HCT116 (cell line): ENCODE results near the gene PARVA.

ENCODE experiments used
- CBX3 ChIP-seq: IDR thresholded peaks from 2 replicates; pipeline ENCODE4 v1.6.1; 2012; ENCODE audit warnings: low read depth
- EGR1 ChIP-seq: IDR thresholded peaks from 2 replicates; pipeline ENCODE4 v1.6.1; 2012; ENCODE audit warnings: low read depth
- ELF1 ChIP-seq: IDR thresholded peaks from 2 replicates; pipeline ENCODE4 v1.6.1; 2012; ENCODE audit warnings: low read depth, borderline replicate concordance
- EZH2 ChIP-seq: fragments of 200-600 bp; sonication (generic); IDR thresholded peaks from 2 replicates; pipeline ENCODE4 v1.6.1; 2017; ENCODE audit warnings: antibody characterized with exemption, mixed run types
- EZH2phosphoT487 ChIP-seq: fragments of 200-600 bp; IDR thresholded peaks from 2 replicates; pipeline ENCODE4 v1.6.1; 2018; ENCODE audit warnings: antibody characterized with exemption, borderline replicate concordance
- POLR2A ChIP-seq: IDR thresholded peaks from 2 replicates; pipeline ENCODE4 v1.7.0; 2011; ENCODE audit warnings: borderline replicate concordance; ENCODE audit not compliant: insufficient read depth, insufficient read length; ENCODE audit errors: extremely low read depth
- POLR2AphosphoS5 ChIP-seq: IDR thresholded peaks from 2 replicates; pipeline ENCODE4 v1.6.1; 2011; ENCODE audit warnings: mild to moderate bottlenecking, low read depth, low read length, moderate library complexity
- RAD21 ChIP-seq: IDR thresholded peaks from 2 replicates; pipeline ENCODE4 v1.6.1; 2012; ENCODE audit warnings: low read depth, mild to moderate bottlenecking
- SP1 ChIP-seq: IDR thresholded peaks from 2 replicates; pipeline ENCODE4 v1.6.1; 2012; ENCODE audit warnings: low read depth
- YY1 ChIP-seq: IDR thresholded peaks from 2 replicates; pipeline ENCODE4 v1.6.1; 2011; ENCODE audit warnings: low read length, low read depth, moderate library complexity, mild to moderate bottlenecking; ENCODE audit not compliant: insufficient replicate concordance; ENCODE audit errors: extremely low read depth
- ZNF274 ChIP-seq: fragments of 200-500 bp; sonication (Bioruptor generic); IDR thresholded peaks from 2 replicates; pipeline ENCODE4 v1.6.1; 2014; ENCODE audit warnings: mild to moderate bottlenecking, low read depth, low read length, inconsistent platforms
- TF ChIP-seq, protein P1 (sequence below), 3 experiments: fragments of 200-600 bp in 1 of 3; sonication (generic) in 1 of 3; IDR thresholded peaks in 2 of 3; conservative IDR thresholded peaks in 1 of 3; 2 replicates each; pipeline ENCODE4 v1.5.1; 2012 to 2017; ENCODE audit warnings: low read depth in 2 of 3, low read length in 2 of 3, antibody characterized with exemption in 1 of 3, borderline replicate concordance in 1 of 3, control low read depth in 1 of 3, mild to moderate bottlenecking in 1 of 3, mixed read lengths in 1 of 3, mixed run types in 1 of 3, moderate library complexity in 1 of 3; ENCODE audit not compliant: insufficient read depth in 1 of 3
- TF ChIP-seq, protein P2 (sequence below): IDR thresholded peaks from 2 replicates; pipeline ENCODE4 v1.6.1; 2012; ENCODE audit warnings: low read depth
- TF ChIP-seq, protein P3 (sequence below): IDR thresholded peaks from 2 replicates; pipeline ENCODE4 v1.6.1; 2011; ENCODE audit warnings: mild to moderate bottlenecking, low read length, moderate library complexity; ENCODE audit not compliant: insufficient replicate concordance; ENCODE audit errors: extremely low read depth

DNA sequence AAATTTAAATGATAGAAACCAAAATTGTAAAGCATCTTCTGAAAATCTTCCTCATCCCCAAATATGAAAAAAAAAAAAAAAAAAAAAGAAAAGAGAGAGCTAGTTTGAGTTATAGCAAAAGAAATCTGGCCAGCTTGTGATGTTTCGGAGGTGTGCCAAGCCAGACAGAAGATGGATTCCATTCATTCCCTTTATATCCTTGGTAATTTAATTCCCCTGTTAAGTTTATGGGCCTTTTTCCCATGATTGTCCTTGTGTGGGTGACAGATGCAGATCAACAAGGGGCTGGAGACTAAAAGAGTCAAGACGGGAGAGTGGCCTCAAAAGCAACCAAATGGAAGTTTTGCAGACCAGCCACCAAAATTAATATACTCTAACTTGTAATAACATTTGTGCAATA, 47.6 kb upstream of the PARVA start:
- TF ChIP-seq ZNF274 (no peak), YY1 (no peak), ELF1 (no peak), SP1 (no peak), POLR2A (no peak), CBX3 (no peak), POLR2AphosphoS5 (no peak), EGR1 (no peak), EZH2 (no peak), EZH2phosphoT487 (no peak), RAD21 (no peak)
- TF ChIP-seq, protein P1, sequence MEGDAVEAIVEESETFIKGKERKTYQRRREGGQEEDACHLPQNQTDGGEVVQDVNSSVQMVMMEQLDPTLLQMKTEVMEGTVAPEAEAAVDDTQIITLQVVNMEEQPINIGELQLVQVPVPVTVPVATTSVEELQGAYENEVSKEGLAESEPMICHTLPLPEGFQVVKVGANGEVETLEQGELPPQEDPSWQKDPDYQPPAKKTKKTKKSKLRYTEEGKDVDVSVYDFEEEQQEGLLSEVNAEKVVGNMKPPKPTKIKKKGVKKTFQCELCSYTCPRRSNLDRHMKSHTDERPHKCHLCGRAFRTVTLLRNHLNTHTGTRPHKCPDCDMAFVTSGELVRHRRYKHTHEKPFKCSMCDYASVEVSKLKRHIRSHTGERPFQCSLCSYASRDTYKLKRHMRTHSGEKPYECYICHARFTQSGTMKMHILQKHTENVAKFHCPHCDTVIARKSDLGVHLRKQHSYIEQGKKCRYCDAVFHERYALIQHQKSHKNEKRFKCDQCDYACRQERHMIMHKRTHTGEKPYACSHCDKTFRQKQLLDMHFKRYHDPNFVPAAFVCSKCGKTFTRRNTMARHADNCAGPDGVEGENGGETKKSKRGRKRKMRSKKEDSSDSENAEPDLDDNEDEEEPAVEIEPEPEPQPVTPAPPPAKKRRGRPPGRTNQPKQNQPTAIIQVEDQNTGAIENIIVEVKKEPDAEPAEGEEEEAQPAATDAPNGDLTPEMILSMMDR (IDR thresholded peaks at IDR 0.05 in 2 of 3, conservative IDR thresholded peaks at IDR 0.05 in 1 of 3; ENCODE audit: borderline replicate concordance in 1 of 3, insufficient read depth in 1 of 3, low read depth in 2 of 3, low read length in 2 of 3): no peak
- TF ChIP-seq, protein P2, sequence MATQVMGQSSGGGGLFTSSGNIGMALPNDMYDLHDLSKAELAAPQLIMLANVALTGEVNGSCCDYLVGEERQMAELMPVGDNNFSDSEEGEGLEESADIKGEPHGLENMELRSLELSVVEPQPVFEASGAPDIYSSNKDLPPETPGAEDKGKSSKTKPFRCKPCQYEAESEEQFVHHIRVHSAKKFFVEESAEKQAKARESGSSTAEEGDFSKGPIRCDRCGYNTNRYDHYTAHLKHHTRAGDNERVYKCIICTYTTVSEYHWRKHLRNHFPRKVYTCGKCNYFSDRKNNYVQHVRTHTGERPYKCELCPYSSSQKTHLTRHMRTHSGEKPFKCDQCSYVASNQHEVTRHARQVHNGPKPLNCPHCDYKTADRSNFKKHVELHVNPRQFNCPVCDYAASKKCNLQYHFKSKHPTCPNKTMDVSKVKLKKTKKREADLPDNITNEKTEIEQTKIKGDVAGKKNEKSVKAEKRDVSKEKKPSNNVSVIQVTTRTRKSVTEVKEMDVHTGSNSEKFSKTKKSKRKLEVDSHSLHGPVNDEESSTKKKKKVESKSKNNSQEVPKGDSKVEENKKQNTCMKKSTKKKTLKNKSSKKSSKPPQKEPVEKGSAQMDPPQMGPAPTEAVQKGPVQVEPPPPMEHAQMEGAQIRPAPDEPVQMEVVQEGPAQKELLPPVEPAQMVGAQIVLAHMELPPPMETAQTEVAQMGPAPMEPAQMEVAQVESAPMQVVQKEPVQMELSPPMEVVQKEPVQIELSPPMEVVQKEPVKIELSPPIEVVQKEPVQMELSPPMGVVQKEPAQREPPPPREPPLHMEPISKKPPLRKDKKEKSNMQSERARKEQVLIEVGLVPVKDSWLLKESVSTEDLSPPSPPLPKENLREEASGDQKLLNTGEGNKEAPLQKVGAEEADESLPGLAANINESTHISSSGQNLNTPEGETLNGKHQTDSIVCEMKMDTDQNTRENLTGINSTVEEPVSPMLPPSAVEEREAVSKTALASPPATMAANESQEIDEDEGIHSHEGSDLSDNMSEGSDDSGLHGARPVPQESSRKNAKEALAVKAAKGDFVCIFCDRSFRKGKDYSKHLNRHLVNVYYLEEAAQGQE: no peak
- TF ChIP-seq, protein P3, sequence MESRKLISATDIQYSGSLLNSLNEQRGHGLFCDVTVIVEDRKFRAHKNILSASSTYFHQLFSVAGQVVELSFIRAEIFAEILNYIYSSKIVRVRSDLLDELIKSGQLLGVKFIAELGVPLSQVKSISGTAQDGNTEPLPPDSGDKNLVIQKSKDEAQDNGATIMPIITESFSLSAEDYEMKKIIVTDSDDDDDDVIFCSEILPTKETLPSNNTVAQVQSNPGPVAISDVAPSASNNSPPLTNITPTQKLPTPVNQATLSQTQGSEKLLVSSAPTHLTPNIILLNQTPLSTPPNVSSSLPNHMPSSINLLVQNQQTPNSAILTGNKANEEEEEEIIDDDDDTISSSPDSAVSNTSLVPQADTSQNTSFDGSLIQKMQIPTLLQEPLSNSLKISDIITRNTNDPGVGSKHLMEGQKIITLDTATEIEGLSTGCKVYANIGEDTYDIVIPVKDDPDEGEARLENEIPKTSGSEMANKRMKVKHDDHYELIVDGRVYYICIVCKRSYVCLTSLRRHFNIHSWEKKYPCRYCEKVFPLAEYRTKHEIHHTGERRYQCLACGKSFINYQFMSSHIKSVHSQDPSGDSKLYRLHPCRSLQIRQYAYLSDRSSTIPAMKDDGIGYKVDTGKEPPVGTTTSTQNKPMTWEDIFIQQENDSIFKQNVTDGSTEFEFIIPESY: no peak
